Transverse colon (tissue), 4 donors: ENCODE results near the gene NOB1.

Experiments used
- POLR2AphosphoS5 ChIP-seq, 3 donors: sonication (generic); formaldehyde crosslinking; IDR thresholded peaks; one replicate each; pipeline ENCODE4 v1.6.1; 2016; ENCODE audit warnings: antibody characterized with exemption in 3 of 3
- TF ChIP-seq, protein P1 (sequence below), 5 experiments: fragments of 200-600 bp in 3 of 5; fragments of 450-650 bp in 2 of 5; sonication (generic) in 3 of 5; IDR thresholded peaks; 1 replicate in 2 of 5; 2 replicates in 3 of 5; pipeline ENCODE4 v1.5.1; 2016 to 2017; ENCODE audit warnings: antibody characterized with exemption in 5 of 5, inconsistent platforms in 3 of 5, mild to moderate bottlenecking in 2 of 5, moderate library complexity in 1 of 5

DNA sequence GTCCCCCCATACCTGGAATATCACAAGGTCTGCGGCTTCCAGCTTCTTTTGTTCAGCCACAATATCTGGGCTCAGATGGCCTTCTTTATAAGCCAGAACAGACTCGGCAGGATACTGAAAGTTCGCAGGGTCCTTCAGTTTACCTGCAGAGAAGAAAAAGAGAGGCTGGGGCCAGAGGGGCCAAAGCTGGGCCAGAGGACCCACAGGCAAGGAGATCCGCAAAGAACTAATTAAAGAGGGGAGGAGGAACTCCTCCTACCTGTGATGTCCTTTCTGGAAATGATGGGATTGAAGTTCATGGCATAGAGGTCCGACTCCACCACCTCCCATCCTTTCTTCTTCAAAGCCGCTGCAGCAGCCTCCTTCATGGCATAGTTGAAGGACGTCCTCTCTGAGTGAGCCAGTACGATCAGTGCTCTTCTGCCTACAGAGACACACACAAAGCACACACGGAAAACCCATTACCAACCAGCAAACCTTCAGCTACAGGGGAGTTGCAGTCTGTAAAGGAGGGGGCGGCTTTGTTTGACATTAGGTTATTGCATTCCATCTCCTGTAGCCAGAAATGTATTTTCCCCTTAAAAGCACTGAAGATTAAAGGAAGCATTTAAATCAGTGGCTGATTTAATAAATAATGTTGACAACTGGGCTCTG, 36.5 kb downstream of the NOB1 start:
- TF ChIP-seq, protein P1, sequence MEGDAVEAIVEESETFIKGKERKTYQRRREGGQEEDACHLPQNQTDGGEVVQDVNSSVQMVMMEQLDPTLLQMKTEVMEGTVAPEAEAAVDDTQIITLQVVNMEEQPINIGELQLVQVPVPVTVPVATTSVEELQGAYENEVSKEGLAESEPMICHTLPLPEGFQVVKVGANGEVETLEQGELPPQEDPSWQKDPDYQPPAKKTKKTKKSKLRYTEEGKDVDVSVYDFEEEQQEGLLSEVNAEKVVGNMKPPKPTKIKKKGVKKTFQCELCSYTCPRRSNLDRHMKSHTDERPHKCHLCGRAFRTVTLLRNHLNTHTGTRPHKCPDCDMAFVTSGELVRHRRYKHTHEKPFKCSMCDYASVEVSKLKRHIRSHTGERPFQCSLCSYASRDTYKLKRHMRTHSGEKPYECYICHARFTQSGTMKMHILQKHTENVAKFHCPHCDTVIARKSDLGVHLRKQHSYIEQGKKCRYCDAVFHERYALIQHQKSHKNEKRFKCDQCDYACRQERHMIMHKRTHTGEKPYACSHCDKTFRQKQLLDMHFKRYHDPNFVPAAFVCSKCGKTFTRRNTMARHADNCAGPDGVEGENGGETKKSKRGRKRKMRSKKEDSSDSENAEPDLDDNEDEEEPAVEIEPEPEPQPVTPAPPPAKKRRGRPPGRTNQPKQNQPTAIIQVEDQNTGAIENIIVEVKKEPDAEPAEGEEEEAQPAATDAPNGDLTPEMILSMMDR (IDR thresholded peaks at IDR 0.05), result no peak
- TF ChIP-seq POLR2AphosphoS5 (IDR thresholded peaks at IDR 0.05), result no peak
